Coronary artery (tissue), 2 donors: ENCODE data around the gene TMEM151B.
A peak's percentile ranks its signal among the peaks of the same experiment; 100 is the strongest.
"Not testable (repeated sequence)": the region's sequence is repeated elsewhere in the genome, so short reads cannot be mapped to it uniquely, and the experiment has no call there.

Experiments
- DNase-seq: peaks from one replicate; pipeline ENCODE4 v3.0.0-alpha.2; 2017; ENCODE audit warnings: low spot score
- H3K27ac ChIP-seq, 2 donors: fragments of 200-600 bp; sonication (generic); one replicate each; pipeline ENCODE4 v1.5.1; 2016 to 2019
- H3K4me3 ChIP-seq: fragments of 200-600 bp; sonication (generic); 2 replicates; pipeline ENCODE4 v1.5.1; 2016; ENCODE audit warnings: mild to moderate bottlenecking, moderate library complexity
- CTCF ChIP-seq: fragments of 200-600 bp; sonication (generic); IDR thresholded peaks from one replicate; pipeline ENCODE4 v1.5.1; 2019; ENCODE audit warnings: antibody characterized with exemption

Gene TMEM151B

GRCh38 chr6:44310241-44310640 is 40.0 kb downstream of the TMEM151B start:
- no peak overlapping the region for H3K27ac ChIP-seq
- no peak for DNase-seq
- TF ChIP-seq CTCF = no peak

GRCh38 chr6:44311304-44311703 is 41.1 kb downstream of the TMEM151B start:
- no peak for TF ChIP-seq CTCF
- Histone ChIP-seq H3K4me3 (no peak overlapping the region), H3K27ac (no peak overlapping the region)
- no peak for DNase-seq

More at GRCh38 chr6:44310241-44310640, 40.0 kb downstream of the TMEM151B start:
- H3K4me3 ChIP-seq = no peak overlapping the region

GRCh38 chr6:44311767-44312166 is 41.5 kb downstream of the TMEM151B start:
- no peak overlapping the region for H3K27ac ChIP-seq
- no peak for TF ChIP-seq CTCF
- H3K4me3 ChIP-seq = no peak overlapping the region
- no peak for DNase-seq

GRCh38 chr6:44312901-44313788 is 42.9 kb downstream of the TMEM151B start, which contains the start of gene AARS2:
Gene AARS2, minus strand, starts transcription at chr6:44313347. Its CDS starts 24 bp downstream, at chr6:44313323.
- H3K27ac ChIP-seq = peak within 1 kb of the TSS; percentile 51 to 82
- peak within 1 kb of the TSS; percentile 95 for H3K4me3 ChIP-seq
- DNase-seq = peak; percentile 88
- TF ChIP-seq CTCF = peak; percentile 96

- DNase-seq, H3K27ac ChIP-seq, H3K4me3 ChIP-seq: not testable (repeated sequence)
Observed at GRCh38 chr6:44314657-44315056, 44.4 kb downstream of the TMEM151B start.

- H3K4me3 ChIP-seq = no peak overlapping the region
- no peak overlapping the region for H3K27ac ChIP-seq
- no peak for TF ChIP-seq CTCF
- no peak for DNase-seq
Observed at GRCh38 chr6:44315516-44315915, 45.3 kb downstream of the TMEM151B start.

GRCh38 chr6:44315951-44316350 is 45.7 kb downstream of the TMEM151B start:
- DNase-seq = no peak

More at GRCh38 chr6:44315951-44316350, 45.7 kb downstream of the TMEM151B start:
- Histone ChIP-seq H3K27ac (no peak overlapping the region), H3K4me3 (no peak overlapping the region)
- TF ChIP-seq CTCF = no peak
